K562 (cell line): ENCODE data around the gene PIGV. TPM values are rescaled to one million over a fixed set of nuclear protein-coding genes. Genes with fewer than 3 reads are reported as not detected.

ENCODE experiments used
- CBX3 ChIP-seq, 2 experiments: IDR thresholded peaks; 1 replicate in 1 of 2; 2 replicates in 1 of 2; pipeline ENCODE4 v1.6.1; 2012; ENCODE audit warnings: inconsistent platforms in 2 of 2, low read length in 2 of 2, borderline replicate concordance in 1 of 2, control low read depth in 1 of 2
- CREB1 ChIP-seq, 2 experiments: sonication (generic) in 1 of 2; formaldehyde crosslinking in 1 of 2; IDR thresholded peaks; 2 replicates each; pipeline versions ENCODE4 v1.6.1 to v1.8.0; 2012 to 2022; ENCODE audit warnings: inconsistent platforms in 1 of 2, mild to moderate bottlenecking in 1 of 2, missing genetic modification reagents in 1 of 2, moderate library complexity in 1 of 2
- CREBBP ChIP-seq: IDR thresholded peaks from one replicate; pipeline ENCODE4 v1.6.1; 2012; ENCODE audit warnings: low read depth, mild to moderate bottlenecking, control low read depth, inconsistent platforms, low read length
- FIP1L1 ChIP-seq: fragments of 200-400 bp; formaldehyde crosslinking; IDR thresholded peaks from 2 replicates; pipeline ENCODE4 v1.6.1; 2018; ENCODE audit warnings: mild to moderate bottlenecking, low read depth, low read length; ENCODE audit not compliant: poor library complexity, severe bottlenecking
- MEF2A ChIP-seq: IDR thresholded peaks from 2 replicates; pipeline ENCODE4 v1.6.1; 2011; ENCODE audit warnings: low read depth, mild to moderate bottlenecking, low read length, moderate library complexity; ENCODE audit not compliant: control insufficient read depth
- NBN ChIP-seq: fragments of 450-650 bp; IDR thresholded peaks from 2 replicates; pipeline ENCODE4 v1.6.1; 2016; ENCODE audit warnings: low read depth, mild to moderate bottlenecking
- NFATC3 ChIP-seq: fragments of 450-650 bp; IDR thresholded peaks from 2 replicates; pipeline ENCODE4 v1.6.1; 2017; ENCODE audit warnings: mild to moderate bottlenecking
- NFE2L1 ChIP-seq: fragments of 450-650 bp; IDR thresholded peaks from 2 replicates; pipeline ENCODE4 v1.6.1; 2016; ENCODE audit warnings: missing genetic modification characterization, low read depth, mild to moderate bottlenecking, missing compliant biosample characterization, moderate library complexity, borderline replicate concordance
- NR2F6 ChIP-seq: fragments of 450-650 bp; formaldehyde crosslinking; IDR thresholded peaks from 2 replicates; pipeline ENCODE4 v1.4.0; 2020; ENCODE audit warnings: mild to moderate bottlenecking
- PHF20 ChIP-seq: fragments of 450-650 bp; IDR thresholded peaks from 2 replicates; pipeline ENCODE4 v1.6.1; 2018; ENCODE audit not compliant: partially characterized antibody
- POLR2A ChIP-seq: fragments of 450-650 bp; conservative IDR thresholded peaks from 2 replicates; pipeline ENCODE4 v1.6.1; 2016
- RCOR1 ChIP-seq, 2 experiments: IDR thresholded peaks; 2 replicates each; pipeline ENCODE4 v1.6.1; 2012; ENCODE audit warnings: low read depth in 2 of 2, low read length in 2 of 2, borderline replicate concordance in 1 of 2, improper control_type of control experiment in 1 of 2
- RFX1 ChIP-seq: fragments of 450-650 bp; IDR thresholded peaks from 2 replicates; pipeline ENCODE4 v1.6.1; 2016; ENCODE audit warnings: mild to moderate bottlenecking, moderate library complexity
- RNF2 ChIP-seq: sonication (generic); IDR thresholded peaks from 2 replicates; pipeline ENCODE4 v1.6.1; 2016
- SMAD1 ChIP-seq: fragments of 150-350 bp; IDR thresholded peaks from 2 replicates; pipeline ENCODE4 v1.6.1; 2014; ENCODE audit warnings: low read length, low read depth; ENCODE audit not compliant: partially characterized antibody
- THRAP3 ChIP-seq: fragments of 450-650 bp; IDR thresholded peaks from 2 replicates; pipeline ENCODE4 v1.6.1; 2016; ENCODE audit warnings: mild to moderate bottlenecking, inconsistent platforms, borderline replicate concordance
- ZFP1 ChIP-seq: fragments of 450-650 bp; formaldehyde crosslinking; IDR thresholded peaks from 2 replicates; pipeline ENCODE4 v1.4.0; 2020; ENCODE audit warnings: mild to moderate bottlenecking, mixed read lengths
- ZNF3 ChIP-seq: fragments of 250-450 bp; sonication (Bioruptor Pico); IDR thresholded peaks from 2 replicates; pipeline ENCODE4 v1.5.0; 2021; ENCODE audit warnings: mild to moderate bottlenecking, moderate library complexity
- ZNF347 ChIP-seq: fragments of 450-650 bp; formaldehyde crosslinking; IDR thresholded peaks from 2 replicates; pipeline ENCODE4 v1.4.0; 2020; ENCODE audit warnings: low read depth, mild to moderate bottlenecking, moderate library complexity
- ZNF431 ChIP-seq: sonication (generic); formaldehyde crosslinking; IDR thresholded peaks from 2 replicates; pipeline ENCODE4 v1.8.0; 2022; ENCODE audit warnings: mild to moderate bottlenecking, missing genetic modification reagents
- ZNF444 ChIP-seq: fragments of 250-450 bp; sonication (Bioruptor Pico); IDR thresholded peaks from 2 replicates; pipeline ENCODE4 v1.4.0; 2020; ENCODE audit warnings: mild to moderate bottlenecking, moderate library complexity
- ZNF780A ChIP-seq: fragments of 250-450 bp; sonication (Bioruptor Pico); IDR thresholded peaks from 2 replicates; pipeline ENCODE4 v1.5.0; 2021; ENCODE audit warnings: mild to moderate bottlenecking
- polyA plus RNA-seq, 8 experiments: library from polyadenylated mRNA; depleted of rRNA in 4 of 8; stranded (reverse) in 5 of 8; unstranded in 3 of 8; fragments of >200 nt; fragmentation: Nextera tagmentation in 2 of 8; fragmentation: Illumina TruSeq in 1 of 8; extraction: Ambion mirVana in 2 of 8; extraction: Trizol in 1 of 8; gene quantifications; 2 replicates each; pipeline versions ENCODE4 v1.2.1 to v1.2.3, GENCODE V29; 2011 to 2014; ENCODE audit warnings: inconsistent platforms in 1 of 8, missing spikeins in 1 of 8
- total RNA-seq, 7 experiments: library from RNA; depleted of rRNA in 6 of 7; stranded (reverse); fragments of >200 nt in 6 of 7; fragmentation: Illumina TruSeq in 2 of 7; extraction: Trizol in 2 of 7; gene quantifications; 2 replicates each; pipeline versions ENCODE4 v1.2.1 to v1.2.3, GENCODE V29; 2011 to 2021; ENCODE audit warnings: low replicate concordance in 1 of 7
- TF ChIP-seq, protein P1 (sequence below): fragments of 200-800 bp; sonication (Bioruptor generic); IDR thresholded peaks from 2 replicates; pipeline ENCODE4 v1.6.1; 2016; ENCODE audit warnings: missing genetic modification characterization, missing compliant biosample characterization
- TF ChIP-seq, protein P2 (sequence below): sonication (generic); formaldehyde crosslinking; IDR thresholded peaks from 2 replicates; pipeline ENCODE4 v1.8.0; 2022; ENCODE audit warnings: missing genetic modification reagents, mild to moderate bottlenecking, borderline replicate concordance

Gene PIGV
- total and polyA plus RNA-seq, 9 of the 15 experiments (the other 6 are each of a cell fraction or from before 2014, with no cell fraction given): 8.4 to 21.8 (median 11.7) TPM

DNA sequence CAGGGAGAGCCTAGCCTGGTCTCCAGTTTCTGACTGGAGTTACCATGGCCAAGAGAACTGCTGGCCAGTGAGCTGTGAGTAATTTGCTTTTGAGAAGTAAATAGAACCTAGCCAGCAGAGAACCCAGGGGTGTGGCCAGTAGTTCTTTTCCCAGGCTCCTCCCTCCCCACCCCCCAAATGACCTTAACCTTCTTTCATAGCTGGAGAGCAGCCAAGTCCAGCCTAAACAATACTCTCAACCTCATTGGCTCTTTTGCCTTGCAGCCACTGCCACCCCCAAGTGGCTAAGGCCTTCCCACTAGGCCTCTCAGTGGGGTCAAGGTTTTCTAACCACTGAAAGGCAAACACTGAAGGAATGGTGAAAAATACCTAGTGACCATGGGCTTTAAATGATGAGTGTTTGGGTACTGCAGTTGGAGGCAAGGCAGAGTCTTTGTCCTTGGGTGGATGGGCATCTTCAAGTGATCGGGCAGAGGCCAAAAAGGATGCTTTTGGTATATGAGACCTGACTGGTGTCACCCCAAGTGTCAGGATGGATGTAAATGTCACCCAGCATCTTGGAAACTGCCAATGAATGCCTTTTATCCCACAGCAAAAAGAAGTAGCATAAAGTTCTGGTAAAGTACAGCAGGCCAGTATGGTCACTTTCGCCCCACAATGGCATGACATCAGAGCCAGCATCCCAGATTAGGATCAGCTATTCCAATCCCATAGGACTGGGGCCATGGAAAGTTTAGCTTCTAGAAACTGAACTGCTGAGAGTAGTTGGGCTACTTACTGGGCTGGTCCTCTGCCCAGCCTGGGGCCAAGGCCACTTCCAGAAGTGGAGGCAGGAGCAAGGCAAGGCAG is 3.5 kb upstream of the PIGV start (continued):
- TF ChIP-seq, protein P1, sequence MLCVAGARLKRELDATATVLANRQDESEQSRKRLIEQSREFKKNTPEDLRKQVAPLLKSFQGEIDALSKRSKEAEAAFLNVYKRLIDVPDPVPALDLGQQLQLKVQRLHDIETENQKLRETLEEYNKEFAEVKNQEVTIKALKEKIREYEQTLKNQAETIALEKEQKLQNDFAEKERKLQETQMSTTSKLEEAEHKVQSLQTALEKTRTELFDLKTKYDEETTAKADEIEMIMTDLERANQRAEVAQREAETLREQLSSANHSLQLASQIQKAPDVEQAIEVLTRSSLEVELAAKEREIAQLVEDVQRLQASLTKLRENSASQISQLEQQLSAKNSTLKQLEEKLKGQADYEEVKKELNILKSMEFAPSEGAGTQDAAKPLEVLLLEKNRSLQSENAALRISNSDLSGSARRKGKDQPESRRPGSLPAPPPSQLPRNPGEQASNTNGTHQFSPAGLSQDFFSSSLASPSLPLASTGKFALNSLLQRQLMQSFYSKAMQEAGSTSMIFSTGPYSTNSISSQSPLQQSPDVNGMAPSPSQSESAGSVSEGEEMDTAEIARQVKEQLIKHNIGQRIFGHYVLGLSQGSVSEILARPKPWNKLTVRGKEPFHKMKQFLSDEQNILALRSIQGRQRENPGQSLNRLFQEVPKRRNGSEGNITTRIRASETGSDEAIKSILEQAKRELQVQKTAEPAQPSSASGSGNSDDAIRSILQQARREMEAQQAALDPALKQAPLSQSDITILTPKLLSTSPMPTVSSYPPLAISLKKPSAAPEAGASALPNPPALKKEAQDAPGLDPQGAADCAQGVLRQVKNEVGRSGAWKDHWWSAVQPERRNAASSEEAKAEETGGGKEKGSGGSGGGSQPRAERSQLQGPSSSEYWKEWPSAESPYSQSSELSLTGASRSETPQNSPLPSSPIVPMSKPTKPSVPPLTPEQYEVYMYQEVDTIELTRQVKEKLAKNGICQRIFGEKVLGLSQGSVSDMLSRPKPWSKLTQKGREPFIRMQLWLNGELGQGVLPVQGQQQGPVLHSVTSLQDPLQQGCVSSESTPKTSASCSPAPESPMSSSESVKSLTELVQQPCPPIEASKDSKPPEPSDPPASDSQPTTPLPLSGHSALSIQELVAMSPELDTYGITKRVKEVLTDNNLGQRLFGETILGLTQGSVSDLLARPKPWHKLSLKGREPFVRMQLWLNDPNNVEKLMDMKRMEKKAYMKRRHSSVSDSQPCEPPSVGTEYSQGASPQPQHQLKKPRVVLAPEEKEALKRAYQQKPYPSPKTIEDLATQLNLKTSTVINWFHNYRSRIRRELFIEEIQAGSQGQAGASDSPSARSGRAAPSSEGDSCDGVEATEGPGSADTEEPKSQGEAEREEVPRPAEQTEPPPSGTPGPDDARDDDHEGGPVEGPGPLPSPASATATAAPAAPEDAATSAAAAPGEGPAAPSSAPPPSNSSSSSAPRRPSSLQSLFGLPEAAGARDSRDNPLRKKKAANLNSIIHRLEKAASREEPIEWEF (CRISPR knock-in tag): no peak
- peak; percentile 47; the same call in 1 of the 2 replicates for TF ChIP-seq POLR2A
- no peak for TF ChIP-seq ZNF347 (CRISPR knock-in tag)
- TF ChIP-seq NFE2L1 (tag): no peak
- no peak for TF ChIP-seq ZNF3 (CRISPR knock-in tag)
- TF ChIP-seq ZNF444 (CRISPR knock-in tag): no peak
- peak in 1 of 2 experiments; percentile 60; a peak in 1 of 4 replicates for TF ChIP-seq RCOR1 (IDR thresholded peaks at IDR 0.05; ENCODE audit: borderline replicate concordance in 1 of 2, low read depth in 2 of 2, low read length in 2 of 2)
- TF ChIP-seq NBN: peak; percentile 71
- TF ChIP-seq THRAP3: no peak
- no peak for TF ChIP-seq CREBBP
- no peak for TF ChIP-seq CREB1 (IDR thresholded peaks at IDR 0.05)
- TF ChIP-seq CREB1 (CRISPR knock-in tag; IDR thresholded peaks at IDR 0.05): no peak
- TF ChIP-seq PHF20: no peak
- TF ChIP-seq ZNF431 (CRISPR knock-in tag): no peak
- TF ChIP-seq CBX3 (IDR thresholded peaks at IDR 0.05; ENCODE audit: borderline replicate concordance in 1 of 2, low read length in 2 of 2): no peak
- TF ChIP-seq, protein P2, sequence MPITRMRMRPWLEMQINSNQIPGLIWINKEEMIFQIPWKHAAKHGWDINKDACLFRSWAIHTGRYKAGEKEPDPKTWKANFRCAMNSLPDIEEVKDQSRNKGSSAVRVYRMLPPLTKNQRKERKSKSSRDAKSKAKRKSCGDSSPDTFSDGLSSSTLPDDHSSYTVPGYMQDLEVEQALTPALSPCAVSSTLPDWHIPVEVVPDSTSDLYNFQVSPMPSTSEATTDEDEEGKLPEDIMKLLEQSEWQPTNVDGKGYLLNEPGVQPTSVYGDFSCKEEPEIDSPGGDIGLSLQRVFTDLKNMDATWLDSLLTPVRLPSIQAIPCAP: no peak
- no peak for TF ChIP-seq NFATC3
- TF ChIP-seq ZNF780A (CRISPR knock-in tag): no peak
- TF ChIP-seq MEF2A: no peak
- peak; percentile 72; the same call in 1 of the 2 replicates for TF ChIP-seq NR2F6 (CRISPR knock-in tag)
- 0 out of 2 replicates have a peak, but pooled peaks have one; percentile 10 for TF ChIP-seq ZFP1 (CRISPR knock-in tag)
- TF ChIP-seq SMAD1: peak; percentile 40
- peak; percentile 13; the same call in 1 of the 2 replicates for TF ChIP-seq RFX1
- no peak for TF ChIP-seq FIP1L1
- TF ChIP-seq RNF2: no peak
